ENCODE data around the gene PRIM2.
"Not testable (repeated sequence)": the region's sequence is repeated elsewhere in the genome, so short reads cannot be mapped to it uniquely, and the experiment has no call there.

Gene PRIM2

DNA sequence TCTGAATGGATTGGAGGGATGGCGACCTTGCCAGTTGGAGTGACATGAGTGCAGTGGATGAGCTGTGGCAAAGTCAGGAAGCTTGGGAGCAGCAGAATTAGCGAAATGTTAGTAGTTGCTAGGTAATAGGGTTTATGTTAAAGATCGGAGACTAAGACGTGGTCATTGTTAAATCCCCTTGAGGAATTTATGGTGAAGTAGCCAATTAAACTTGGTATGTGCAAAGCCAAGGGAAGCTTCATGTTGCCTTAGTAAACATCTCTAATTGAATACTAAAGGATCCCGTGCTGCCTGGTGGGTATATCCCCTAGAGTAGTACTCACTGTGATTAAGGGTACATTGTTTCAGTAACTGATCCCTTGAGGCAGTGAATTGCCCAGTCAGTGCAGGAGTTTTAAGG is 106.0 kb downstream of the PRIM2 start:
- DNase-seq (ENCODE audit: extremely low read depth, low read depth): no peak
- TF ChIP-seq, protein P1, sequence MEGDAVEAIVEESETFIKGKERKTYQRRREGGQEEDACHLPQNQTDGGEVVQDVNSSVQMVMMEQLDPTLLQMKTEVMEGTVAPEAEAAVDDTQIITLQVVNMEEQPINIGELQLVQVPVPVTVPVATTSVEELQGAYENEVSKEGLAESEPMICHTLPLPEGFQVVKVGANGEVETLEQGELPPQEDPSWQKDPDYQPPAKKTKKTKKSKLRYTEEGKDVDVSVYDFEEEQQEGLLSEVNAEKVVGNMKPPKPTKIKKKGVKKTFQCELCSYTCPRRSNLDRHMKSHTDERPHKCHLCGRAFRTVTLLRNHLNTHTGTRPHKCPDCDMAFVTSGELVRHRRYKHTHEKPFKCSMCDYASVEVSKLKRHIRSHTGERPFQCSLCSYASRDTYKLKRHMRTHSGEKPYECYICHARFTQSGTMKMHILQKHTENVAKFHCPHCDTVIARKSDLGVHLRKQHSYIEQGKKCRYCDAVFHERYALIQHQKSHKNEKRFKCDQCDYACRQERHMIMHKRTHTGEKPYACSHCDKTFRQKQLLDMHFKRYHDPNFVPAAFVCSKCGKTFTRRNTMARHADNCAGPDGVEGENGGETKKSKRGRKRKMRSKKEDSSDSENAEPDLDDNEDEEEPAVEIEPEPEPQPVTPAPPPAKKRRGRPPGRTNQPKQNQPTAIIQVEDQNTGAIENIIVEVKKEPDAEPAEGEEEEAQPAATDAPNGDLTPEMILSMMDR (IDR thresholded peaks at IDR 0.05; ENCODE audit: low read depth, low read length): no peak

- not testable (repeated sequence) for DNase-seq (ENCODE audit: extremely low read depth, low read depth)
Observed at GRCh38 chr6:57431742-57432141, 114.3 kb downstream of the PRIM2 start.

GRCh38 chr6:57432157-57432556 is 114.7 kb downstream of the PRIM2 start:
- DNase-seq (ENCODE audit: extremely low read depth, low read depth): peak; percentile 39
- TF ChIP-seq, protein P1 (IDR thresholded peaks at IDR 0.05; ENCODE audit: low read depth, low read length): no peak

GRCh38 chr6:57432919-57433684 is 115.7 kb downstream of the PRIM2 start:
- DNase-seq (ENCODE audit: extremely low read depth, low read depth): no peak
- TF ChIP-seq, protein P1 (IDR thresholded peaks at IDR 0.05; ENCODE audit: low read depth, low read length): no peak

DNA sequence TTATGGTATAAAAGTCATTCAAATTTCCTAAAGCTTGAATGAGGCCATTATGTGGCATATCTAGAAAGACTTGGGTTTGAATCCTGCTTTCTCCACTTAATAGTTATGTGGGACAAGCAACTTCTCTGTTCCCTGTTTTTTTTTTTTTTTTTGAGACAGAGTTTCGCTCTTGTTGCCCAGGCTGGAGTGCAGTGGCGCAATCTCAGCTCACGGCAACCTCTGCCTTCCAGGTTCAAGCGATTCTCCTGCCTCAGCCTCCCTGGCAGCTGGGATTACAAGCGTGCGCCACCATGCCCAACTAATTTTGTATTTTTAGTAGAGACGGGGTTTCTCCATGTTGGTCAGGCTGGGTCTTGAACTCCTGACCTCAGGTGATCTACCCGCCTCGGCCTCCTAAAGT is 116.4 kb downstream of the PRIM2 start:
- not testable (repeated sequence) for DNase-seq (ENCODE audit: extremely low read depth, low read depth)

DNA sequence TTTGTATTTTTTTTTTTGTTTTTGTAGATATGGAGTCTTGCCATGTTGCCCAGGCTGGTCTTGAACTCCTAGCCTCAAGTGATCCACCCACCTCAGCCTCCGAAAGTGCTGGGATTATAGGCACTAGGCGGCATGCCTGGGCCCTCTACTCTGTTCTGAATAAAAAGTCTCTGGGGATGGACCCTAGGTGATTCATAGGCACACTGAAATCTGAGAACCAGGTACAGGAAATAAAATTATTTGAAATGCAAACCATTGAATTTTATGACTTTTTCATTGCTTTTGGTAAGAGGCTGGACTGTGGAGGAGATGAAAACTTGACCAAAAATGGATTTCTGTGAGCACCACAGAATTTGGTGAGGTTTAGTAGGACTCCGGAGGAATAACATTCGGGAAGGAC is 117.5 kb downstream of the PRIM2 start:
- TF ChIP-seq, protein P1 (IDR thresholded peaks at IDR 0.05; ENCODE audit: low read depth, low read length): no peak
- no peak for DNase-seq (ENCODE audit: extremely low read depth, low read depth)

DNA sequence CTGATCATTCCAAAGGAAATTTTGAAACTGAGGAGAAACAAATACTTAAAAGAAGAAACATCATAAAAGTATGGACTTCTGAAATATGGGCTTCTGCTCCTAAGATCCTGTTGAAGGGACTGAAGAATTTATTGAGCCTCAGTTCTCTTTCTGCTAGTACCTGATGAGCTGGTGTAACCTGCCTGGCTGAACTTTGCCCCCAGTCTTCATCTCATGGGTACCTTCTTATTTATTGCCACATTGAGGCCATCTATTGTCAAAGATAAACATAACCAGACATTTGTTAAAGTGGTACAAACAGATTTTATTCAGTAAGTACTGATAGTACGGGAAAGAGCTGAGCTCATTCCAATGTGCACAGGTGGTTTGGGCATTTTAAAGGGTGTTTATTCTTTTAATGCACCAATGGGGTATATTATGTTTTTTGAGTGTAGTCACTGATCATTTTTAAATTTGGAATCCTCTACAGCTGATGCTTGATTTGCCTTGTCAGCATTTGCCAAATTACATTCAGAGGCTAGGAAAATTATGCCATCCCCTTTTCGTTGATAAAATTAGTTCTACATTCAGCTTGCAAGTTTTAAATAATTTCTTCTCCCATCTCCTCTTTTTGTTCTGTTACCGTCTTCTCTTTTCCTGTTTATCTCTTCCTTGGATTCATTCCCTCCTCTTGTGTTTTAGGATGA is 118.2 kb downstream of the PRIM2 start:
- TF ChIP-seq, protein P1 (IDR thresholded peaks at IDR 0.05; ENCODE audit: low read depth, low read length): no peak

GRCh38 chr6:57440735-57441134 is 123.3 kb downstream of the PRIM2 start:
- not testable (repeated sequence) for DNase-seq (ENCODE audit: extremely low read depth, low read depth)

More for the DNA sequence above, 118.2 kb downstream of the PRIM2 start:
- no peak for DNase-seq (ENCODE audit: extremely low read depth, low read depth)

DNA sequence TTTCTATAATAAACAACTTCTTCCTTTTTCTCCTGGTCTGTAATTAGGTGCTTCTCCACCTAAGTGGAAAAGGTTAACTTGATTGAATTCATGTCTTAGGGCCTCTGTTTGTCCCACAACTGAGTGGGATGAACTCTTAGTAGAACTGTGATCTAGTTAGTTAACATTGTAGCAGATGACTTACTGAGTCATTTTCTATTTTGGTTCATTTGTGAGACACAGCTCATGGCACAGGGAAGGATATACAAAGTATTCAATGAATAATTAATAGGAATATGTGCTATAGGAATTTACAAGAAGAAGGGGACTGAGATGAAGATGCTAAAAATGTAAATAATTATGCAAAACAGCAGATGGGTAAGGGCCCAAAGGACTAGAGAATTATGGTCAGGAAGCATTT is 124.7 kb downstream of the PRIM2 start:
- DNase-seq (ENCODE audit: extremely low read depth, low read depth): not testable (repeated sequence)

DNA sequence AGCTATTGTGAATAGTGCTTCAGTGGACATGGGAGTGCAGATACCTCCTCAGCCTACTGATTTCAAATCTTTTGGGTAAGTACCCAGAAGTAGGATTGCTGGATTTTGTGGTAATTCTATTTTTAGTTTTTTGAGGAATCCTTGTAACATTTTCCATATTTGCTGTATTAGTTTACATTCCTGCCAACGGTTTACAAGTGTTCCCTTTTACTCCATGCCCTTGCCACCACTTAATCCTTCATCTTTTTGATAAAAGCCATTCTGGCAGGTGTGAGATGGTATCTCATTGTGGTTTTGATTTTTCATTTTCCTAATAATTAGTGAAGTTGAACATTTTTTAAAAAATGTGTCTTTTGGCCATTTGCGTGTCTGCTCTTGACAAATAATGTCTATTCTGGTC is 125.8 kb downstream of the PRIM2 start:
- not testable (repeated sequence) for DNase-seq (ENCODE audit: extremely low read depth, low read depth)

DNA sequence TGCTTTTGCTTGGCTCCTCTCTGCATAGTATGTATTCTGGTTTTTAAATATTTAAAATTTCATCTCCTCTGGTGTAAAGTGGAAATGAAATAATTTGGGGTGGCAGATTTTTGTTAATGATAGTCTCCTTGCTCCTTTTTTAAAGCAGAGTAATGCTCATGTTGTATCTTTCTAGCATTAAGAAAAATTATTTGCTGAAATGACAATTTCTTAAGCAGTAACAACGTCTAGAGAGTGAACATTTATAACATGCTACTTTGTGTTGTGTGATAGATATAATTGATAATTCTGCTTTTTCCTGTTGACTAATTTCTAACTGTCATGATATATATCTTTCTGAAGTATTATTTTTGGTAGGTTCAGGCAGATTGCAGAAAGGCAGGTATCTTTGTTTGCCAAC is 127.4 kb downstream of the PRIM2 start:
- DNase-seq (ENCODE audit: extremely low read depth, low read depth): not testable (repeated sequence)

DNA sequence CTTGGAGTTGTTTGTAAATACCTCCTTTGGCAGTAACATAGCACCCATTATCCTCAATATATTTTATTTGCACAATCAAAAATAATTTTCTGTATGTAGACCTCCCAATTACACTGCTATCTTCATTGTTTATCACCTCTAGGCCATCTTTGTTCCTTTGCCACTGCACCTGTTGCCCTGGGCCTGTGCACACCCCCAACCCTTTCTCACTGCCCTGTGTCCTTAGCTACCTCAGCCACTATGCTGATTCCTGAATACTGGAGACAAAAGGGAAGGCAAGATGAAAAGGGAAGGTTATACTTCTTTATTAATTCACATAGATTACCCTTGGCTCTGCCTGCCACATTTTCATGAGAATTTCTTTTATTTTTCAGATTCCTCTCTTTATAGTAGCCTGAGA is 127.9 kb downstream of the PRIM2 start:
- not testable (repeated sequence) for DNase-seq (ENCODE audit: extremely low read depth, low read depth)

DNA sequence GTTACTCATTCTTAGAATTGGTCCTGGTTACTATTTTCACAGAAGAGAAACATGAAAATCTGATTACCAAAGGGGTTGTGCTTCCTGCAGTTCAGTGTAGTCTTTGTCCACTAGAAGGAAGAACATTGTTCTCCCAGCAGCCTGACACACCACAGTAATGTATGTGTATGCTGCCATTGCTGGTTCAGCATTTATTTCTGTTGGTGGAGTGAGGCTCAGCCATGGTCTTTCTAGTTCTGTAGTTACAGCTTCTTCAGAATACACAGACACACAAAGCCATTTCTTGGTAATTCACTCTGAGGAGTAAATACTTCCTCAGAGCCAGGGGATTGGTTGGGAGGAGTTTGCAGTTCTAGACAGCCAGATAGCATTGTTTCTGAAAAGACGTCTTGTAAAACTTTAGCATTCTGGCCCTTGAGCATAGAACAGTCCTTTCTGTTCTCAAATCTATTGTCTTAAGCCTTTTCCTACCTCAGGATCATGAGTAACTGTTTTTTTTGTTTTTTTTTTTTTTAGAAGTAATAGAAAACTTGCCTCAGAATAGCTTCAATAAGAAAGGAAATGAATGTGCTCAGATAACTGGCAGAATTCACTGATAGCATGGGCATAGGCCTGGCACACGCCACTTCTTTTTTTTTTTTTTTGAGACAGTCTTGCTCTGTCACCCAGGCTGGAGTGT is 128.5 kb downstream of the PRIM2 start:
- DNase-seq (ENCODE audit: extremely low read depth, low read depth): not testable (repeated sequence)
